NCI-H2171 treated with DMSO at 0.1 percent for 48 hours (cell line): ENCODE data around the gene PPM1H.
"Not testable (repeated sequence)": the region's sequence is repeated elsewhere in the genome, so short reads cannot be mapped to it uniquely, and the experiment has no call there.

ENCODE experiments used
- DNase-seq: peaks from one replicate; lab custom pipeline; 2025; lab: John Stamatoyannopoulos, UW

Gene PPM1H

GRCh38 chr12:62683776-62684569 is 251.0 kb downstream of the PPM1H start:
- DNase-seq, result no peak

- DNase-seq, result no peak
Measured at GRCh38 chr12:62681306-62681705, 253.6 kb downstream of the PPM1H start.

GRCh38 chr12:62679608-62680007 is 255.3 kb downstream of the PPM1H start:
- DNase-seq, result no peak

GRCh38 chr12:62677355-62677754 is 257.6 kb downstream of the PPM1H start:
- DNase-seq, result no peak

- no peak for DNase-seq
Measured at GRCh38 chr12:62676521-62677307, 258.2 kb downstream of the PPM1H start.

- no peak for DNase-seq
Measured at GRCh38 chr12:62673028-62673815, 261.7 kb downstream of the PPM1H start.

GRCh38 chr12:62670986-62671720 is 263.8 kb downstream of the PPM1H start:
- no peak for DNase-seq

GRCh38 chr12:62668782-62669181 is 266.2 kb downstream of the PPM1H start:
- DNase-seq, result no peak

GRCh38 chr12:62664951-62665350 is 270.0 kb downstream of the PPM1H start:
- DNase-seq, result not testable (repeated sequence)

- DNase-seq, result no peak
Measured at GRCh38 chr12:62660756-62661155, 274.2 kb downstream of the PPM1H start.

GRCh38 chr12:62659453-62660295 is 275.3 kb downstream of the PPM1H start:
- DNase-seq, result no peak

- DNase-seq, result no peak
Measured at GRCh38 chr12:62658910-62659309, 276.0 kb downstream of the PPM1H start.

- no peak for DNase-seq
Measured at GRCh38 chr12:62657363-62657632, 277.7 kb downstream of the PPM1H start.

GRCh38 chr12:62656591-62657362 is 278.2 kb downstream of the PPM1H start:
- DNase-seq, result no peak

GRCh38 chr12:62655666-62656151 is 279.2 kb downstream of the PPM1H start:
- no peak for DNase-seq

- DNase-seq, result peak; percentile 44
Measured at GRCh38 chr12:62654326-62655241, 280.4 kb downstream of the PPM1H start.

GRCh38 chr12:62653740-62654139 is 281.2 kb downstream of the PPM1H start:
- no peak for DNase-seq

GRCh38 chr12:62653304-62653703 is 281.6 kb downstream of the PPM1H start:
- DNase-seq, result no peak

GRCh38 chr12:62651138-62651537 is 283.8 kb downstream of the PPM1H start:
- DNase-seq, result no peak
